Limb (tissue), 2 donors: ENCODE data around the gene FCHO1.
A peak's percentile ranks its signal among the peaks of the same experiment; 100 is the strongest.

Source experiments
- DNase-seq, 2 donors: peaks; one replicate each; pipeline ENCODE4 v3.0.0-alpha.2; 2016; ENCODE audit errors: extremely low spot score in 2 of 2

Gene FCHO1, protein sequence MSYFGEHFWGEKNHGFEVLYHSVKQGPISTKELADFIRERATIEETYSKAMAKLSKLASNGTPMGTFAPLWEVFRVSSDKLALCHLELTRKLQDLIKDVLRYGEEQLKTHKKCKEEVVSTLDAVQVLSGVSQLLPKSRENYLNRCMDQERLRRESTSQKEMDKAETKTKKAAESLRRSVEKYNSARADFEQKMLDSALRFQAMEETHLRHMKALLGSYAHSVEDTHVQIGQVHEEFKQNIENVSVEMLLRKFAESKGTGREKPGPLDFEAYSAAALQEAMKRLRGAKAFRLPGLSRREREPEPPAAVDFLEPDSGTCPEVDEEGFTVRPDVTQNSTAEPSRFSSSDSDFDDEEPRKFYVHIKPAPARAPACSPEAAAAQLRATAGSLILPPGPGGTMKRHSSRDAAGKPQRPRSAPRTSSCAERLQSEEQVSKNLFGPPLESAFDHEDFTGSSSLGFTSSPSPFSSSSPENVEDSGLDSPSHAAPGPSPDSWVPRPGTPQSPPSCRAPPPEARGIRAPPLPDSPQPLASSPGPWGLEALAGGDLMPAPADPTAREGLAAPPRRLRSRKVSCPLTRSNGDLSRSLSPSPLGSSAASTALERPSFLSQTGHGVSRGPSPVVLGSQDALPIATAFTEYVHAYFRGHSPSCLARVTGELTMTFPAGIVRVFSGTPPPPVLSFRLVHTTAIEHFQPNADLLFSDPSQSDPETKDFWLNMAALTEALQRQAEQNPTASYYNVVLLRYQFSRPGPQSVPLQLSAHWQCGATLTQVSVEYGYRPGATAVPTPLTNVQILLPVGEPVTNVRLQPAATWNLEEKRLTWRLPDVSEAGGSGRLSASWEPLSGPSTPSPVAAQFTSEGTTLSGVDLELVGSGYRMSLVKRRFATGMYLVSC

DNA sequence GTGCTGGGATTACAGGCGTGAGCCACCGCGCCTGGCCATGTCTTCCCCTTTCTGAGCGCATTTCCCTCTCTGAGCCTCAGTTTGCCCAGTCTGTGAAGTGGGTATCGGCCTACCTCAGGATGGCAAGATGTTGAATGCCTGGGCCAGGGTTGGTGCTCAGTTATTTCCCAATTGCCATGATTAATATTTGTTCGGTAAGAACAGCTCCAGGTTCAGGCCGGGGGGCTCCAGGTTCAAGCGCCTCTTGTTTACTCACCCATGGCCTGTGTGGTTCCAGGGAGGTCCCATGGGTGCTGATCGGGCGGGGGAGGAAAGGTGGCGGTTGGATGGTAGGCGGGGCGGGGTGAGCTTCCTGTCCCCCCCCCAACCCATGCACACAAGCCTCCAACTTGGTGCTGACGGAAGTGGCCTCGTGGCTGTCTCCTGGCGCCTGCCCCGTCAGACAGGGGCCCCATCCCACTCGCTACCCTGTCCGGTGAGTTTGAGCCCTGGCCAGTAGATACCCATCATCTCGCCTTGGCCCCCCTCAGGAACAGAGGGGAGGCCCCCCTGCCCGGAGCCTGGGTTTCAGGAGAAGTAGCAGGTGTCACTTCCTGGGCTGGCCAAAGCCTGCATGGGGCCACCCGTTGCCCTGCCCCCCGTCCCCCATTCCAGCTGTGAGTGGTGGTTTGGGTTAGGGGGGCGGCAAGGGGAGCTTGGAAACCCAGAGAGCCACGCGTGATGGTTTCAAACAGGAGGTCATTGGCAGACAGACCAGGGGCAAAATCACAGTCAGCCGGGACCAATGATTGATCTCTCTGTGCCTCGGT is at the start of gene FCHO1:
Gene FCHO1 (plus strand): TSS at position 375 of the 809 bp plus-strand sequence. CDS start 3,688 bp downstream, outside the sequence.
- DNase-seq = no peak

DNA sequence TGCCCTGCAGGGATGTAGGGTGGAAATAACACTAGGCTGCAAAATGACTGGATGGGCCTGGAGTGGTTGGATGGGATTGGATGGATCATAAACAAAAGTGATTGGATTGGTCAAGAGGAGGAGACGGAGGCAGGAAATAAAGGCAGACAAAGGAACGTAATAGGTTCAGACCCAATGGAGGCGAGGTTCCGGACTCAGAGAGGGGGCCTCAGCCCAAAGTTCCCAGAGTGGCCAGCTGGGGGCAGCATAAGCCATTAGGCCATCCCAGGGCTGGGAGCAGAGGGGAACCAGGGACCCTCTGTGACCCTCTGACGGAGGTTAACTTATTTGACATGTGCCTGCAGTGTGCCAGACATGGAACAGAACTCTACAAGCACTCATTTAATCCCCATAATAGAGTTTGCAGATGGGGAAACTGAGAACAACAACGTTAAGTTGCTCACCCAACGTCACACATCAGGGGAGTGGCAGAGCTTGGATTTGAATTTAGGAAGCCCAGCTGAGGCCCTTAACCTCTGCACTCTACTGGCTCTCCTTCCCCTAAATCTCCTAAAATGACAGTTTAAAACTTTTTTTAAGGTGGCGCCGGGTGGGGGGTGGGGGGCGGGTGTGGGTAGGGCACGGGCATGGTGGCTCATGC is 47.3 kb upstream of the FCHO1 start:
- no peak for DNase-seq

DNA sequence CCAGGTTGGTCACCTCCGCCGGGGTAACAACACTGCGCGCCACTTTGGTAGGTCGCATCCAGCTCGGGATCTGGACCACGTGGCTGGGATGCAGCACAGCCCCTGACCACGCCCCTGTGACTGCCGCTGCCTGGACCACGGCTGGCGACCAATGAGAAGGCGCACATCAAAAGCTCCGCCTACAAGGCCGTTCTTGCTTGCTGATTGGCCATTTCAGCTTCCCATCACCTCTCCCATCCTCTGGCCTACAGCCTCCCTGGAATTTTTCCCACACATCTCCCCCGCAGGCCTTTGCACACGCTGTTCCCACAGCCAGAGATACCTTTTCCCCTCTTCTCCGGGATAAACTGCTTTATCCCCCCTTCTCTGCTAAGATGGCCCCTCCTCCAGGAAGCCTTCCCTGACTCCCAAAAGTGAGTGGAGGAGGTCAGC is 44.5 kb upstream of the FCHO1 start:
- no peak for DNase-seq

GRCh38 chr19:17711851-17712250 is 39.4 kb upstream of the FCHO1 start:
- DNase-seq = no peak

DNA sequence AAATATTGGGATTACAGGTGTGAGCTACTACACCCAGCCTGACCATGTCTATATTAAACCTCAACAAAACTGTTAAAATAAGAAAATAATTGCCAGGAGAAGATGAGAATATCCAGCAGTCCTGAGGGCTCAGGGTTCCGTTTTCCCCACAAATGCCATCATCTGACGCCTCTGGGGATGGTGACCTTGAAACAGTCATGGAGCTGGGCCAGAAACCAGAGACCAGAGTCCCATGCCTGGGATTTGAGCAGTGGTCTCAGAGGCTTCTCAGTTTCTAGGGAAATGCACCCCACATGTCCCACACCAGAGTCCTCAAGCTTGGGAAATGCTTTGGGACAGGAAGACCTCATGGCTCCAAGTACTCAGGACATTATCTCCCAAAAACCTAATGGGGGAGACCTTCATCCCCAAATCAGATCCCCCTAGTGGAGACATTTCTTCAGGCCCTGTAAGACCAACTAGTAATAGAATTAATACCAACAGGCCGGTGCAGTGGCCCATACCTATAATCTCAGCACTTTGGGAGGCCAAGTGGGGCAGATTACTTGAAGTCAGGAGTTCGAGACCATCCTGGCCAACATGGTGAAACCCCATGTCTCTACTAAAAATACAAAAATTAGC is 34.9 kb upstream of the FCHO1 start:
- no peak for DNase-seq

- DNase-seq = no peak
Measured at GRCh38 chr19:17718550-17718946, 32.7 kb upstream of the FCHO1 start.

- DNase-seq = peak; percentile 60 to 85
Measured at GRCh38 chr19:17718947-17719711, 32.1 kb upstream of the FCHO1 start, which contains the start of gene MAP1S. MAP1S (plus strand) TSS chr19:17719480; CDS start chr19:17719503, 23 bp downstream.

DNA sequence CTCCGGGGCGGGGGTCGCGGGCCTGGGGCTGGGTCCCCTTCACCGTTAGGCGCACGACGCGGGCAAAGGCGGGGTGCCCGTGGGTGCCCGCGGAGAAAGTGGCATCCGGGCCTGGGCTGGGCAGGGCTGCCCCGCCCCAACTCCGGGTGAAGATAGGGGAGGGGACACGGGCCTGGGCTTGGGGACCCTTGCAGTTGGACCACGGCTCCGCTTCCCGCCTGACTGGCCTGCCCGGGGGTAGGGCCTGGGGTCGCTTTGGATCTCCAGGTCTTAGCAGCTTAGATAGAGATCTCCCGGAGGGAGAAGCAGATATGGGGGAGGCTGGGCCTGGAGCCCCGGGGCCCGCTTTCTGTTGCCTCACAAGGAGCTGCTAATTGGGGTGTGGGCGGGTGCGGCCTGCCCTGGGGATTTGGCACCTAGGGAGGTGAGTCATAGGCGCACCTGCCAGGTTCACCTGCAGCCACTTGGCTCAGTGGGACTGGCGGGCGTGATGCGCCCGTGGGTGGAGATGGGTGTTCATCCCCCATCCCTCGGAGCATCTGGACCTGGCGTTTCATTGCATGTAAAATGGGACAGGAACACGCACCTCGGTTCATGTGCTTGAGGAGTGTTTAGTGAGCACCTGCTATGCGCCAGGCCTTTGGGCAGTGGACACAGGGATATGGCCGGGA is 31.4 kb upstream of the FCHO1 start:
- DNase-seq = no peak

DNA sequence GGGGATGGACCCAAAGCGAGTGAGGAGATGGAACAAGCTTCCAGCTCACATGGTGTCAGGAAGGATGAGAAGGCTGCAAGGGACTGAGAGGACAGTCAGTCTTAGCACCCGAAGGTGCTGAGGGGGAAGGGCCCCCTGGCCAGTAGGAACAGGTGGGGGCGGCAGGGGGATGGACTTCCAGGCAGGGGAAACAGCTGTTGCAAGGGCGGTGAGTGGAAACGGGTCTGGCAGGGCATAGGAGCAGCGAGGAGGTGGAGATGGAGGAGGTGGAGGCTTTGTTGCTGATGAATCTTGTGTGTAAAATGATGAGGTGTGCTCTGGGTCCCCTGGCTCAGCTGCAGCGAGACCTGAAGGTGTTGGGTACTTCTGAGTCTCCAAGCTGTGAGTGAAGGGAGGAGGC is 30.8 kb upstream of the FCHO1 start:
- no peak for DNase-seq

DNA sequence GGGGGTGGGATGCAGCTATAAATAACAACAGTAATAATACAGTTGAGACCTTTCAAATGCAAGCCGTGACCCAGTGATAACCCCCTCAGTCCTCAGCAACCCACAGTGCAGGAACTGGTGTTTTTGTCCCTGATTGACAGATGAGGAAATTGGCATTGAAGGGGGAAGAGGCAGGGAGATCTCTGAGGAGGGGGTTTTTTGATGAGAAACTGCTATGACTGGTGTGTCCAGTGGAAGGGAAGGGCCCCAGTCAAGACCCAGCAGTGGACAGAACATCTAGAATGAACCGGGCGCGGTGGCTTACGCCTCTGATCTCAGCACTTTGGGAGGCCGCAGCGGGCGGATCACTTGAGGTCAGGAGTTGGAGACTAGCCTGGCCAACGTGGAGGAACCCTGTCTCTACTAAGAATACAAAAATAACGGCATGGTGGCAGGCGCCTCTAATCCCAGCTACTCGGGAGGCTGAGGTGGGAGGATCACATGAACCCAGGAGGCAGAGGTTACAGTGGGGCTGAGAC is 30.1 kb upstream of the FCHO1 start:
- no peak for DNase-seq

DNA sequence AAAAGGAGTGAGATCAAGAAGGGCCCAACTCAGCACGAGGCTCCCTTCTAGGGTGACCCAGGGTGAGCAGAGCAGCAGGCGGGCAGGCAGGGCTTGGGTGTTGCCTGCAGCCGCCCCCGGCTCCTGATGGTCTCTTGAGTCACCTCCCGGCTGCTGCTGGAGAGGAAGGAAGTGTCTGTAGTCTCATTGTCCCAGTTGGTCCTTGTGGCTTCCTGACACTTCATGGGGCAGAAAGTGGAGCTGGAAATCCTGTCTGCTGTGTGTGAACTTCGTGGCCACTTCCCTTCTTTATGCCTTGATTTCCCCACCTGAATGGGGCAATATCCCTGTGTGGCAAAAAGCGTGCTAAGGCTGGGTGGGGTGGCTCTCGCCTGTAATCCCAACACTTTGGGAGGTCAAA is 29.5 kb upstream of the FCHO1 start:
- no peak for DNase-seq

DNA sequence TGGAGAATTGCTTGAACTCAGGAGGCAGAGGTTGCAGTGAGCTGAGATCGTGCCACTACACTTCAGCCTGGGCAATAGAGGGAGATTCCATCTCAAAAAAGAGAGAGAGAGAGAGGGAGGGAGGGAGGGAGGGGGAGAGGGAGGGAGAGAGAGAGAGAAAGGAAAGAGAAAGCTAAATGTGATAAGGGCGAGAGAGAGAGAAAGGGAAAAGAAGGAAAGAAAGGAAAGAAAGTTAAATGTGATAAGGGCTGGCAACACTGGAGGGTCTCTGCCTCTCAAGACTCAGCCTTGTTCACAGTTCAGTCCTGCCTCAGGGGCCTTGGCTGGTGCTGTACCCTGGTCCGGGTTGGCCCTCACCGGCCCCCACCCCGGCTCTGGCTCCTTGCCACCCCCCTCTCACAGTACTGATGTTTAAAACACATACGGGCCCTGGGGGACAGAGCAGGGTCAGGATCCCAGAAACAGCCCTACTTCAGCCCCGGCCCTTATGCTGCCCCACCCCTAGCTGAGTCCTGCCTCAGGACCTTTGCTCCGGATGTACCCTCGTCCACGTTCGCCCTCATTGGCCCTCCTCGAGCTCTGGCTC is 28.5 kb upstream of the FCHO1 start:
- DNase-seq = no peak

DNA sequence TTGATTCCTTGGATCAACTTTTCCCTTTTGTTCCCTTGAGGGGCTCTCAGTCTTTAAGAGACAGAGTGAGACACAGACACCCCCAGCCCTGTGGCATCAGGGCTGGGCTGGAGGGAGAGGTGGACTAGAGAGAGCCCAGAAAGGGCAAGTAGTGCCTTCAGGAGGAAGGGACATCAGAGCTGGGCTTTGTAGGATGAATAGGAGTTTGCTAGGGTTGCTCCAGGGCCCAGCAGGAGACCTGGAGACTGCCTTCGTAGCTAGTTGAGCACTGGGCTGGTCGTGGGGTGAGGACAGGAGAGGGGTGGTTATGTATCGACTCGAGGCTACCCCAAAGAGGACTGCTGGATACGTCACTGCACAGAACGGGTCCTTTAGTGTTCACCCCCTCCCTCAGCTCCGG is 26.6 kb upstream of the FCHO1 start:
- DNase-seq = no peak

DNA sequence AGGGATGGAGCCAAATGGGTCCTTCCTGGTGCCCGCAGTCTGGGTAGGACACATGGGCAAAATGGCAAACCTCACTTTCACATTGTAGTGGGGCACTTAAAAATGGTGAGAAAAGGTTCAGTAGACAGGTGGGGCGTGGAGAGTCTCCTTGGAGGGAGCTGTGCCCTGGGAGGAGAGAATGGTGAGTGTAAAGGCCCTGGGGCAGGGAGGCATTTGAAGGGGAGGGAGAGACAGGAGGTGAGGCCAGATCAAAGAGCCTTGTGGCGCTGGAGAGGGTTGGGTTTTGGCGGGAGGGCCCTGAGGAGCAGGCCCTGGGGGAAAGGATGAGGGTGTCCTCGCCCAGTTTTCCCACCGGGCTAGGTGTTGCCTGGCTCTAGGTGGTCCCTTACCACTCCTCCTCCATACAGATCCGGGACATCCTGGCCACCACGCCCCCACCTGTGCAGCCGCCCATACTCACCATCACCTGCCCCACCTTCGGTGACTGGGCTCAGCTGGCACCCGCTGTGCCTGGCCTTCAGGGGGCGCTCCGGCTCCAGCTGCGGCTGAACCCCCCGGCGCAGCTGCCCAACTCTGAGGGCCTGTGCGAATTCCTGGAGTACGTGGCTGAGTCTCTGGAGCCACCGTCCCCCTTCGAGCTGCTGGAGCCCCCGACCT is 25.7 kb upstream of the FCHO1 start:
- no peak for DNase-seq

DNA sequence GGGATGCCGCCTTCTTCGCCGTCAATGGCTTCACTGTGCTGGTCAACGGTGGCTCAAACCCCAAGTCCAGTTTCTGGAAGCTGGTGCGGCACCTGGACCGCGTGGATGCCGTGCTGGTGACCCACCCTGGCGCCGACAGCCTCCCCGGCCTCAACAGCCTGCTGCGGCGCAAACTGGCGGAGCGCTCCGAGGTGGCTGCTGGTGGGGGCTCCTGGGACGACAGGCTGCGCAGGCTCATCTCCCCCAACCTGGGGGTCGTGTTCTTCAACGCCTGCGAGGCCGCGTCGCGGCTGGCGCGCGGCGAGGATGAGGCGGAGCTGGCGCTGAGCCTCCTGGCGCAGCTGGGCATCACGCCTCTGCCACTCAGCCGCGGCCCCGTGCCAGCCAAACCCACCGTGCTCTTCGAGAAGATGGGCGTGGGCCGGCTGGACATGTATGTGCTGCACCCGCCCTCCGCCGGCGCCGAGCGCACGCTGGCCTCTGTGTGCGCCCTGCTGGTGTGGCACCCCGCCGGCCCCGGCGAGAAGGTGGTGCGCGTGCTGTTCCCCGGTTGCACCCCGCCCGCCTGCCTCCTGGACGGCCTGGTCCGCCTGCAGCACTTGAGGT is 25.0 kb upstream of the FCHO1 start:
- no peak for DNase-seq

GRCh38 chr19:17726964-17727773 is 24.1 kb upstream of the FCHO1 start:
- DNase-seq = no peak

DNA sequence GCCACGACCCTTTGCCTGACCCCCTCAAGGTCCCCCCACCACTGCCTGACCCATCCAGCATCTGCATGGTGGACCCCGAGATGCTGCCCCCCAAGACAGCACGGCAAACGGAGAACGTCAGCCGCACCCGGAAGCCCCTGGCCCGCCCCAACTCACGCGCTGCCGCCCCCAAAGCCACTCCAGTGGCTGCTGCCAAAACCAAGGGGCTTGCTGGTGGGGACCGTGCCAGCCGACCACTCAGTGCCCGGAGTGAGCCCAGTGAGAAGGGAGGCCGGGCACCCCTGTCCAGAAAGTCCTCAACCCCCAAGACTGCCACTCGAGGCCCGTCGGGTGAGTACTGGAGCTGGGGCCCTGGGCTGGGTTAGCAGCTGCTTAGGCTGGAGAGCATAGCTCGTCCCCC is 23.4 kb upstream of the FCHO1 start:
- DNase-seq = no peak
